CD4-positive, alpha-beta T cell treated with Interleukin-6 for 4 hours (primary cell): ENCODE data around the gene SLC47A2.

Experiments
- DNase-seq: peaks from one replicate; pipeline ENCODE4 v3.0.0-alpha.2; 2020; ENCODE audit warnings: mixed read lengths

The SLC47A2 gene

GRCh38 chr17:19747829-19748806 lies 31.7 kb upstream of the SLC47A2 start, which contains the start of gene ALDH3A1:
ALDH3A1 (minus strand) TSS chr17:19748298; CDS start chr17:19745129, 3,169 bp downstream.
- no peak for DNase-seq

- no peak for DNase-seq
Observed at GRCh38 chr17:19747159-19747719, 30.9 kb upstream of the SLC47A2 start.

DNA sequence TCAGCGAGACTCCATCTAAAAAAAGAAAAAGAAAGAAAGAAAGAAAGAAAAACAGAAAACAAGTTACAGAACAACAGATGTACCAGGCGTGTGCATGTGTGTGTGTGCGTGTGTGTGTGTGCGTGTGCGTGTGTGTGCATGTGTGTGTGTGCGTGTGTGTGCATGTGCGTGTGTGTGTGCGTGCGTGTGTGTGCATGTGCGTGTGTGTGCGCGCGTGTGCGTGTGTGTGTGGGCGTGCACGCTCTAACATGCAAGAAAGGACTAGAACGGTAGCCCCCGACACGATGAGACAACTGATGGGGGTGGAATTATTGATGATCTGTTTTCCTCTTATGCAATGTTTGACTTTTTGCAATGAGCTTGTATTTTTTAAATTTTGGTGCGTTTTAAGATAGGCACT lies 30.1 kb upstream of the SLC47A2 start:
- DNase-seq: no peak

DNA sequence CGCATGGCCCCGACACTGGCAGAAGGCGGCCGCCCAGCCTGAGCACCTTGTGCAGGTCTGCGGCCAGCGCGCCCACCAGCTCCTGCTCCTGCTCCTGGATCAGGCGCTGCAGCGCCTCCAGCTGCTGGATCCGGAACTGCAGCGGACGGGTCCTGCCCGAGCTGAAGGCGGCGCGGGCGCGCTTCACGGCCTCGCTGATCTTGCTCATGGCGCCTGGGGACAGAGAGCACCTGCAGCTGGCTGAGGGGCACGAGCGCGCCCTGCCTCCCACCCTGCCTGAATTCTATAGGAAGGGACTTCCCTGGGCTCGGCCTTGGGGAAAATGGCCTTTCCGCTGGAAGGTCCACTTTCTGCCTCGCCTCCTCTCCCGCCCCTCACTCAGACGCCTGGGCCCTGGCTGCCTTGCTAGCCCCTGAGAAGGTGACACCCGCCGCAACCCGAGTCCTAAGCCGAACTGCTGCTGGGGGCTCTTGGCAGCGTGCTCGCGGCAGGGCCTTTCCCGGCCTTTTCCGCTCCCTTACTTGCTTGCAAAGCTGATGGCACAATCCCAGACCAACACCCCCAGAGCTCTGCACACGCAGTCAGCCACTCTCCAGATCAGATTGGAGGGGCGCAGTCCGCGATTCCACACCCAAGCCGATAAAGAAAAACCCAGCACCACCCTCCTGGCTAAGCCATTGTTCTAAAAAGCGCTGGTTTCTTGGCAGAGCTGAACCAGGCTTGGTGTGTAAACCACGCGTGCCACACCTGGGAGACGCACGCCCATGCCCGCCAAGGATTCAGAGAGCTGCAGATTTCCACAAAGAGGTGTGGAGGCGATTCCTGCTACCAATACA lies 28.8 kb upstream of the SLC47A2 start:
- peak; percentile 89 for DNase-seq

- DNase-seq: peak; percentile 9
Observed at GRCh38 chr17:19744492-19744891, 28.1 kb upstream of the SLC47A2 start.

- DNase-seq: no peak
Observed at GRCh38 chr17:19743101-19744100, 27.0 kb upstream of the SLC47A2 start.

- DNase-seq: no peak
Observed at GRCh38 chr17:19742495-19742894, 26.1 kb upstream of the SLC47A2 start.

- no peak for DNase-seq
Observed at GRCh38 chr17:19741832-19742457, 25.6 kb upstream of the SLC47A2 start.

DNA sequence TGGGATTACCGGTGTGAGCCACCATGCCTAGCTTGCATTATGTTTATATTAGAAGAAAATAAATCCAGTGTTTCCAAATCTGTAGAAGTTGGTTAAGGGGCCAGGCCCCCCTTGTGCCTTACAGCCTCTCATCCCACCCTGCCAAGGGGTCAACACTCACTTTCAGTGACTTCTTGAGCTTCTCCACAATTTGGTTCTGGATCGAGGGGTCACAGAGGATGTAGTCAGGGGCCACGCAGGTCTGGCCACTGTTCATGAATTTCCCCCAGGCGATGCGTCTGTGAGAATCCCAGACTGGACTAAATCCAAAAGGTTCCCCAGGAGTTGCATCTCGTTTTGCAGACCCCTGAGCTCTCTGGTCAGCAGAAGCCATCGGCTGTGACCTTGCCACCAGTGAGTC lies 24.5 kb upstream of the SLC47A2 start:
- no peak for DNase-seq

DNA sequence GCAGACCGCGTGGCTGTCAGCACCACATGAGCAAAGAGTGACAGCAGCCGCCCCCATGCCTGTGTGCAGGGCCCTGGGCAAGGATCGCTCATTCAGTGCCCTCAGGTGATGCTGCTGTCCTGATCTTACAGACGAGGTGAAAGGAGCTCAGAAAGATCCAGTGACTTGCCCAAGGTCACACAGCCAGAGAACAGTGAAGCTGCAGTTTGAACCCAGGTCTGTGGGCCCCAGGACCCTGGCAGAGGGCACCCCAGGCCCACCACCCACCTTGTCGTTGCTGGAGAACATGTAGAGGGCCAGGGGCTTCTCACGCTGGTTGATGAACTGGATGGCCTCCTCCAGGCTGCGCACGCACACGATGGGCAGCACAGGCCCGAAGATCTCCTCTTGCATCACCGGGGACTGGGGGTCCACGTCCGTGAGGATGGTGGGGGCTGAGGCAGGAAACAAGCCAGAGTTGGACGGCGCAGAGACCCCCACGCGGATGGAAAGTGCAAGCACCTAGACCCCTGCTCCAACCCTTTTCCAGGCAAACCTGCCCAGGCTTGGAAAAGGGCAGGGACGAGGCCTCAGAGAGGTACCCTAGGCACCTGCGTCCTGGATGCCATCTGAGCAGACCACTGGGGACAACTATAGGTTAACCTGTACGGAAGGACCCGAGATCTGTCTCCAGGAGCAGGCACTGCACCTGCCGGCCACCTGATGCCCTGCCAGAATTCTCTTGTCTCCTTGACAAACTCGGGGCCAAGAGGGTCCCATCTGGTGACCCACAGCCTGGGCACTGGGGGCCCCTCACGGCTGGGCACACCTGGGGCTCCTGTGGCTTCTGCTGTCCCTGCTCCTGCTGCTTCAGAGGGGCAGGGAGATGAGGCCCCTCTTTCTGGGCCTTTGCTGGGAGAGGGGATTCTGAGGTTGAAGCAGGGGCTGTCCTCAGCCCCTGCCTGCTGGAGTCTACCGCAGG lies 23.1 kb upstream of the SLC47A2 start:
- DNase-seq: no peak

GRCh38 chr17:19738757-19739156 lies 22.4 kb upstream of the SLC47A2 start:
- no peak for DNase-seq

- DNase-seq: no peak
Observed at GRCh38 chr17:19738073-19738449, 21.7 kb upstream of the SLC47A2 start.

DNA sequence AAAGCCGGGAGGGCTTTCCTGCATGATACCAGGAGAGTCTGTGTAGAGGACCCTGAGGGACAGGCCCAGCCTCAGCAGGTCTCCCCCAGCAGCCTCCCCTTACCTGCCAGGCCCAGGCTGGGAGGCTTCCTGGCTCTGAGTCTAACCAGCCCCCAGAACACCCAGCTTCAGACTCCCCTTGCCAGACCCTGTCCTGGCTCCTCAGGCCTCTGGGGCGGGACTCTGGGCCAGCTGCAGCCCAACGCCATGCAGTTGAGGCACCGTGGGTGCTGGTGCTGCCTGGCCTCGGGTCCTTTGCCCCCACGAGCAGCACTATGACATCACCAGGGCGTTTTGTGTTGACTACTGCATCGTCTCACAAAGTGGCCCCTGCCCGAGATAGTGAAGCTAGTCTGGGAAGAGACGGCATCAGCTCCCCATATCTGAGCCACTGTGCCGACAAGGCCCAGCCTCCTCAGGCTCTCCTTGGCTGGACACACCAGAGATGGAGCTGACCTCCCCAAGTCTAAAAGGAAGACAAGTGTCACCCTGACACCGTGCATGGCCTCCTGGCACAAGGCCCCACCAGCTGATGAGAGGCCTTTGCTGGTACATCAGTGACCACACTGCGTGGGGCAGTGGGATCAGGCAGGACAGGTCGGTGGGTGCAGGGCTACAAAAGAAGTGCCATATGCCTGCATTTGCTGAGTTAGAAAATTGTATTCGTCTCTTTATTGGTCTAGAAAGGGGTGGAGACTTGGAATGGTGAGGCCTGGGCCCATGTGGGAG lies 21.1 kb upstream of the SLC47A2 start:
- no peak for DNase-seq

DNA sequence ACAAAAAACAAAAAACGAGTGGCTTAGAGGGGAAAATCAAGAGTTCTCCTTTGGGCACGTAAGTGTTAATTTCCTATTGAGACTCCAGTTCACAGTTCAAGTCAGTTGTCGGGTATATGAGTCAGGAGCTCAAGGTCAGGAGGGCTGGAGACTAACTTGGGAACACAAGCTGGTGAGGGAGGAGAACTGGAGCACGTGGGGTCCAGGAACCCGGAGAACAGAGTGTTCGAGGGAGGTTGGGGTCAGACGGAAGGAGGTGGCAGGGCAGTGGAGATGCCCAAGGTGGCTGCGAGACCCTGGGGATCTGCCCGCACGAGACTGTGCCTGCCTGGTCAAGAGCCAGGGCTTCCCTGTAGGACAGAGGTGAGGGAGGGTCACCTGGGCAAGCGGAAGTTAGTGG lies 19.7 kb upstream of the SLC47A2 start:
- DNase-seq: no peak

- no peak for DNase-seq
Observed at GRCh38 chr17:19733953-19734526, 17.7 kb upstream of the SLC47A2 start.

DNA sequence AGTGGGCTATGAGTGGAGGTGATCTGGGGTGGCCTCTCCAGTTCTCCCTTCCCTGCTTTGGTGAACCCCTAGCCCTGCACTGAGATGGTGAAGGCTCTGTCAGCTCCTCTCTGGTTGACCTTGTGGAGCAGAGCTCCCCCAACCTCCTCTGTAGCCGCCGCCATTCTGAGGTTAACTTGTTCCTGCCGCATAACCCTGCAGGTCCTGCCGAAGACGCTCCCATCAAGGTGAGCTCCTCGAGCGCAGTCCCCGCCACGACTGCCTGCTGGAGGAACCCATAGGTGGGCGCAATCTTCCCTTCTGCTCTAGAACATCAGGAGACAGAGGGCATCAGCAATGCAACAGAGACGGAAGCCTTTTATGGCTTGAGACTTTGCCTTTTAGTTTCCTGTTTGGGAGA lies 15.2 kb upstream of the SLC47A2 start:
- no peak for DNase-seq

GRCh38 chr17:19730843-19731242 lies 14.5 kb upstream of the SLC47A2 start:
- DNase-seq: no peak

DNA sequence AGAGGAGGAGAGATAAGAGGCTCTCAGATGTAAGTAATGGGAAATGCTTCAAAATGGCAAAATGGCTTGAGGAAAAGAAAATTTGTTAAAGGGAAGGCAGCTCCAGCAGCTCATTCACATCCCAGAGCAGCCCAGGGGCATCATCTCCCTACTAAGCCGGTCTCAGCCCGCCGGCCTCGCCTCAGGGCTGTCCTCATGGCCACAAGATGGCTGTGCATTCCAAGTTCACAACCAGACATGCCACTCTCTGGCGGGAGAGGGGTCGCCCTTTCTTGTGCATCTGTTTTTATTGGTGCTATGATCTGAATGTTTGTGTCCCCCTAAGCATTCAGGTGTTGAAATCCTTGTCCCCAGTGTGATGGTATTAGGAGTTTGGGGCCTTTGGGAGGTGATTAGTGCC lies 13.5 kb upstream of the SLC47A2 start:
- no peak for DNase-seq

DNA sequence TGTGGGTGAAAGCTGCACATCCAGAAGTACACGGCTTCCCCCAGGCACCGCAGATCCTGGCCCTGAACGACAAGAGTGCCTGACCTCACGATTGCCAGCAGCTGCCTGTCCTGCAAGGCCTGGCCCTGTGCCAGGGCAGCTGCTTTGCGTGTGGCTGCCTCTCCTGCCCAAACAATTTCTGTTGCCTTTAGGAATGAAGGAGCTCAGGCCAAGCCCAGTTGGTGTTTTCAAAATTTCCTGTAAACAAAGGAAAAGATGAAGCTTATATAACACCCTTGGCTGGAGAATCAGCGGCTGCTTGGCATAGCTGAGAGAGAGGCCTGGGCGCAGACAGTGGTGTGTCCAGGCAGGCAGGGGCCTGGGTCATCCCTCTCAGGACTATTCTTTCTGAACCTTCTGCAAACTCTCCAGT lies 11.7 kb upstream of the SLC47A2 start:
- DNase-seq: no peak
